ENCODE data around the gene SLC50A1. TPM values are rescaled to one million over a fixed set of nuclear protein-coding genes. Genes with fewer than 3 reads are reported as not detected.
A peak's percentile ranks its signal among the peaks of the same experiment; 100 is the strongest.

Gene SLC50A1
- total RNA-seq, 1 experiment from 2014 or later = 24.9 TPM

DNA sequence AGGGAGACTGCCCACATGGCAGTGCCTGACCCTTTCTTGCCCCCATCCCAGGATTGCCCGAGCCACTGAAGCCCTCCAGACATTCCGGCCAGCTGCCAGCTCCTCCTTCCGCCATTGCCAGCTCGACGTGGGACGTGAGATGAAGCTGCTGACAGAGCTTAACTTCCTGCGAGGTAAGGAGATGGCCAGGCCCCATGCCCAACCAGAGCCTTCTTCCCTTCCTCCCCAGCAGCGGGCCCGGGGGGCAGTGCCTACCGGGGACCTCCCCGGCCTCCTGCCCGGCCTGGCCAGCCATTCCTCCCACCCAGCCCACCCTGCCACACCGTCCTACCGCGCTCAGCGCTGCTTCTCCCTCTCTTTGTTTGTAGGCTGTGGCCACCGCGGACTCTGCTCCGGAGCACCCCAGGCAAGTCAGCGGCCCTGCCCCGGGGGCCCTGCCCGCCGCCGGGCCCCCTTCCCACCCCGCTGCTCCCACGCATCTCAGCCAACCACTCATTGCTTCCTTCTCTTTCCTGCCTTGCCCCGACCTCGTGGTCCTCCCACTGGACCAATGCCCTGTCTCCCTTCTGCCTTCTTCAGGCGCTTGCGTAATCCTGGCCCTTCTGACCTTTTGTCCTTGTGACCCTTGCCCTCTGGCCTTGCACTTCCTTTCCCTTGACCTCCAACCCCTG is 42.9 kb downstream of the SLC50A1 start:
- peaks cover 38 to 64% (median 57%) of the 10 kb centered on the region in 3 experiments for H3K36me3 Mint-ChIP-seq (ENCODE audit: insufficient read depth in 1 of 3, low read depth in 3 of 3)
- H4K8ac ChIP-seq (replicated peaks; ENCODE audit: insufficient read length, low read depth, low read length) = no peak overlapping the region
- no peak overlapping the region for H3K9ac ChIP-seq (ENCODE audit: extremely low read depth, insufficient read length, low read length)
- no peak for TF ChIP-seq CTCF (conservative IDR thresholded peaks at IDR 0.05)
- H3K23ac ChIP-seq (ENCODE audit: insufficient read length, low read depth, low read length) = no peak overlapping the region
- H3K27ac ChIP-seq (ENCODE audit: insufficient read length, low read depth, low read length) = no peak overlapping the region
- H2BK12ac ChIP-seq (ENCODE audit: insufficient read length, low read depth, low read length) = no peak overlapping the region
- H2BK20ac ChIP-seq (ENCODE audit: low read depth, low read length, poor library complexity, severe bottlenecking) = no peak overlapping the region
- H3K4me1 ChIP-seq (ENCODE audit: insufficient read depth, low read length) = no peaks in the 10 kb centered on the region
- H3K27me3 ChIP-seq (ENCODE audit: insufficient read depth, low read length) = no peaks in the 10 kb centered on the region
- H3K18ac ChIP-seq (ENCODE audit: insufficient read length, low read depth, low read length) = no peak overlapping the region
- no peak overlapping the region for H2BK5ac ChIP-seq (ENCODE audit: insufficient read length, low read length)
- DNase-seq = no peak
- H4K20me1 ChIP-seq (ENCODE audit: control insufficient read depth, insufficient read depth, insufficient read length) = no peaks in the 10 kb centered on the region
- H3K14ac ChIP-seq (ENCODE audit: insufficient read depth, low read length) = no peak overlapping the region
- H3K4ac ChIP-seq (ENCODE audit: low read depth, low read length) = no peak overlapping the region
- no peaks in the 10 kb centered on the region for H3K9me3 ChIP-seq (ENCODE audit: control insufficient read depth, low read depth, low read length)
- H2AFZ ChIP-seq (ENCODE audit: low read length) = no peak overlapping the region
- H3K79me2 ChIP-seq (ENCODE audit: insufficient read depth, low read length) = no peaks in the 10 kb centered on the region
- peaks cover 10% of the 10 kb centered on the region for H3K23me2 ChIP-seq (ENCODE audit: insufficient read length, low read depth, low read length, poor library complexity, severe bottlenecking)
- WGBS (ENCODE audit: extremely low coverage, insufficient read length, low lambda C conversion rate) = no CpG with 5 or more reads among the region's 30 CpGs
- H4K91ac ChIP-seq (ENCODE audit: insufficient read length, low read depth, low read length) = no peak overlapping the region
- no peak overlapping the region for H2BK120ac ChIP-seq (ENCODE audit: low read depth, low read length, poor library complexity, severe bottlenecking)
- peaks cover 11 to 25% of the 10 kb centered on the region in 2 experiments for H3K4me1 Mint-ChIP-seq
- no peak overlapping the region for H2AK5ac ChIP-seq (ENCODE audit: insufficient read length, low read length)
- no peak overlapping the region for H3K4me3 Mint-ChIP-seq
- H3K27ac Mint-ChIP-seq = peak overlapping the region in 1 of 3 experiments; percentile 39; a peak in 2 of 7 replicates
- H3K79me1 ChIP-seq (ENCODE audit: insufficient read depth, low read depth, low read length, poor library complexity, severe bottlenecking) = no peaks in the 10 kb centered on the region
- H3T11ph ChIP-seq (ENCODE audit: low read length) = no peak overlapping the region
- H3K56ac ChIP-seq (ENCODE audit: insufficient read length, low read depth, low read length) = no peak overlapping the region
- no peaks in the 10 kb centered on the region; the same call in none of the 2 replicates for H3K27me3 Mint-ChIP-seq (ENCODE audit: low read depth)
- H4K5ac ChIP-seq (ENCODE audit: insufficient read length, low read depth, low read length) = no peak overlapping the region
- no peak overlapping the region for H3K4me2 ChIP-seq (ENCODE audit: insufficient read depth, insufficient read length, low read length)
- no peaks in the 10 kb centered on the region for H3K9me3 Mint-ChIP-seq
- no peak overlapping the region for H2BK15ac ChIP-seq (ENCODE audit: low read depth, low read length)
